HEK293 (cell line): ENCODE results near the gene ARFRP1.

ENCODE experiments used
- KLF10 ChIP-seq: fragments of 450-650 bp; IDR thresholded peaks from 2 replicates; pipeline ENCODE4 v1.5.1; 2018; ENCODE audit warnings: missing biosample characterization, mild to moderate bottlenecking, missing genetic modification characterization
- WT1 ChIP-seq: fragments of 450-650 bp; formaldehyde crosslinking; IDR thresholded peaks from 2 replicates; pipeline ENCODE4 v1.5.1; 2016; ENCODE audit warnings: missing biosample characterization, missing genetic modification characterization
- YY1 ChIP-seq: fragments of 450-650 bp; formaldehyde crosslinking; IDR thresholded peaks from 2 replicates; pipeline ENCODE4 v1.5.1; 2018; ENCODE audit warnings: missing biosample characterization, missing genetic modification characterization
- ZNF140 ChIP-seq: fragments of 450-650 bp; formaldehyde crosslinking; IDR thresholded peaks from 2 replicates; pipeline ENCODE4 v1.5.1; 2016; ENCODE audit warnings: missing biosample characterization, missing genetic modification characterization
- ZNF561 ChIP-seq: fragments of 450-650 bp; IDR thresholded peaks from 2 replicates; pipeline ENCODE4 v1.5.1; 2018; ENCODE audit warnings: missing biosample characterization, missing genetic modification characterization, borderline replicate concordance
- ZNF624 ChIP-seq: fragments of 450-650 bp; formaldehyde crosslinking; IDR thresholded peaks from 2 replicates; pipeline ENCODE4 v1.5.1; 2017; ENCODE audit warnings: missing biosample characterization, missing genetic modification characterization
- ZNF677 ChIP-seq: fragments of 450-650 bp; IDR thresholded peaks from 2 replicates; pipeline ENCODE4 v1.5.0; 2018; ENCODE audit warnings: missing biosample characterization, mild to moderate bottlenecking, missing genetic modification characterization, moderate library complexity
- TF ChIP-seq, protein P1 (sequence below): fragments of 450-650 bp; formaldehyde crosslinking; IDR thresholded peaks from 2 replicates; pipeline ENCODE4 v1.5.1; 2016; ENCODE audit warnings: missing biosample characterization, missing genetic modification characterization
- TF ChIP-seq, protein P2 (sequence below): fragments of 450-650 bp; formaldehyde crosslinking; IDR thresholded peaks from 2 replicates; pipeline ENCODE4 v1.5.1; 2016; ENCODE audit warnings: missing biosample characterization, missing genetic modification characterization, low read depth
- TF ChIP-seq, protein P3 (sequence below): fragments of 450-650 bp; formaldehyde crosslinking; optimal IDR thresholded peaks from 2 replicates; pipeline ENCODE3; 2016; ENCODE audit warnings: missing biosample characterization, mild to moderate bottlenecking, missing genetic modification characterization

DNA sequence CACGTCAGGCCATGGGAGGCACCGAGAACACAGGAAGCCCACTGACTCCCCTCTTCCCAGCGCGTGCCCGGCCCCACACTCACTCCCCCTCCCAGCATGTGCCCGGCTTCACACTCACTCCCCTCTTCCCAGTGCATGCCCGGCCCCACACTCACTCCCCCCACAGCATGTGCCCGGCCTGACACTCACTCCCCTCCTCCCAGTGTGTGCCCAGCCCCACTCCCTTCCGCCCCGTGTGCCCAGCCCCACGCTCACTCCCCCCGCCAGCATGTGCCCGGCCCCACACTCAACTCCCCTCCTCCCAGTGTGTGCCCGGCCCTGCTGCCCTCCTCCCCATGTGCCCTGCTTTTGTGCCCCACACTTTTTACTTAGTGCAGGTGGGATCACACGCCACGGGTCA is 39.9 kb downstream of the ARFRP1 start:
- no peak for TF ChIP-seq ZNF677 (tag by site-specific recombination)
- TF ChIP-seq, protein P1, sequence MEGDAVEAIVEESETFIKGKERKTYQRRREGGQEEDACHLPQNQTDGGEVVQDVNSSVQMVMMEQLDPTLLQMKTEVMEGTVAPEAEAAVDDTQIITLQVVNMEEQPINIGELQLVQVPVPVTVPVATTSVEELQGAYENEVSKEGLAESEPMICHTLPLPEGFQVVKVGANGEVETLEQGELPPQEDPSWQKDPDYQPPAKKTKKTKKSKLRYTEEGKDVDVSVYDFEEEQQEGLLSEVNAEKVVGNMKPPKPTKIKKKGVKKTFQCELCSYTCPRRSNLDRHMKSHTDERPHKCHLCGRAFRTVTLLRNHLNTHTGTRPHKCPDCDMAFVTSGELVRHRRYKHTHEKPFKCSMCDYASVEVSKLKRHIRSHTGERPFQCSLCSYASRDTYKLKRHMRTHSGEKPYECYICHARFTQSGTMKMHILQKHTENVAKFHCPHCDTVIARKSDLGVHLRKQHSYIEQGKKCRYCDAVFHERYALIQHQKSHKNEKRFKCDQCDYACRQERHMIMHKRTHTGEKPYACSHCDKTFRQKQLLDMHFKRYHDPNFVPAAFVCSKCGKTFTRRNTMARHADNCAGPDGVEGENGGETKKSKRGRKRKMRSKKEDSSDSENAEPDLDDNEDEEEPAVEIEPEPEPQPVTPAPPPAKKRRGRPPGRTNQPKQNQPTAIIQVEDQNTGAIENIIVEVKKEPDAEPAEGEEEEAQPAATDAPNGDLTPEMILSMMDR (tag by site-specific recombination) = no peak
- TF ChIP-seq KLF10 (tag by site-specific recombination) = no peak
- TF ChIP-seq, protein P2, sequence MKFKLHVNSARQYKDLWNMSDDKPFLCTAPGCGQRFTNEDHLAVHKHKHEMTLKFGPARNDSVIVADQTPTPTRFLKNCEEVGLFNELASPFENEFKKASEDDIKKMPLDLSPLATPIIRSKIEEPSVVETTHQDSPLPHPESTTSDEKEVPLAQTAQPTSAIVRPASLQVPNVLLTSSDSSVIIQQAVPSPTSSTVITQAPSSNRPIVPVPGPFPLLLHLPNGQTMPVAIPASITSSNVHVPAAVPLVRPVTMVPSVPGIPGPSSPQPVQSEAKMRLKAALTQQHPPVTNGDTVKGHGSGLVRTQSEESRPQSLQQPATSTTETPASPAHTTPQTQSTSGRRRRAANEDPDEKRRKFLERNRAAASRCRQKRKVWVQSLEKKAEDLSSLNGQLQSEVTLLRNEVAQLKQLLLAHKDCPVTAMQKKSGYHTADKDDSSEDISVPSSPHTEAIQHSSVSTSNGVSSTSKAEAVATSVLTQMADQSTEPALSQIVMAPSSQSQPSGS (tag by site-specific recombination) = no peak
- no peak for TF ChIP-seq YY1 (tag by site-specific recombination)
- TF ChIP-seq, protein P3, sequence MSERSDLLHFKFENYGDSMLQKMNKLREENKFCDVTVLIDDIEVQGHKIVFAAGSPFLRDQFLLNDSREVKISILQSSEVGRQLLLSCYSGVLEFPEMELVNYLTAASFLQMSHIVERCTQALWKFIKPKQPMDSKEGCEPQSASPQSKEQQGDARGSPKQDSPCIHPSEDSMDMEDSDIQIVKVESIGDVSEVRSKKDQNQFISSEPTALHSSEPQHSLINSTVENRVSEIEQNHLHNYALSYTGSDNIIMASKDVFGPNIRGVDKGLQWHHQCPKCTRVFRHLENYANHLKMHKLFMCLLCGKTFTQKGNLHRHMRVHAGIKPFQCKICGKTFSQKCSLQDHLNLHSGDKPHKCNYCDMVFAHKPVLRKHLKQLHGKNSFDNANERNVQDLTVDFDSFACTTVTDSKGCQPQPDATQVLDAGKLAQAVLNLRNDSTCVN = no peak
- no peak for TF ChIP-seq WT1
- TF ChIP-seq ZNF561 (tag by site-specific recombination) = no peak
- TF ChIP-seq ZNF624 (tag by site-specific recombination) = no peak
- no peak for TF ChIP-seq ZNF140 (tag by site-specific recombination)
